Measurements from ENCODE around the gene REV3L.
"Not testable (repeated sequence)": the region's sequence is repeated elsewhere in the genome, so short reads cannot be mapped to it uniquely, and the experiment has no call there.

REV3L gene

GRCh38 chr6:111256646-111257045 is 226.4 kb downstream of the REV3L start:
- DNase-seq: no peak

GRCh38 chr6:111255838-111256237 is 227.2 kb downstream of the REV3L start:
- DNase-seq: not testable (repeated sequence)

GRCh38 chr6:111254779-111255166 is 228.2 kb downstream of the REV3L start:
- no peak for DNase-seq

- no peak for DNase-seq
Observed at GRCh38 chr6:111254004-111254778, 228.8 kb downstream of the REV3L start.

DNA sequence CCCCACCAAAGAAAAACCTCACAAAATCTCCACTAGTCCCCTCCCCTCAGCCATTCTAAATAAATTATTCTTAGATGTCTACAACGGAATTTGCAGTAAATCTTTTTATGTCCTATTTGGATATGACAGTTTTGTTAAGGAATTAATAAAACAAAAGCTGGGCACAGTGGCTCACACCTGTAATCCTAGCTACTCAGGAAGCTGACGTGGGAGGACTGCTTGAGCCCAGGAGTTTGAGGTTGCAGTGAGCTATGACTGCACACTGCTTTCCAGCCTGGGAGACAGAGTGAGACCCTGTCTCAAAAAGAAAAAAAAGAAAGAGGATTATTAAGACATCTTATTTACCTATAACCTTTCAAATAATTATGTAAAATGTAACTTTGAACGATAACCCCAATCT is 230.3 kb downstream of the REV3L start:
- no peak for DNase-seq

- DNase-seq: no peak
Observed at GRCh38 chr6:111250791-111251354, 232.1 kb downstream of the REV3L start.
